Gastrocnemius medialis (tissue), 4 donors: ENCODE data around the gene GNG14. TPM values are rescaled to one million over a fixed set of nuclear protein-coding genes. Genes with fewer than 3 reads are reported as not detected.

Source experiments
- ATAC-seq, 2 donors: fragments of 150-250 bp; one replicate each; pipeline ENCODE4 v1.9.1; 2016
- DNase-seq, 2 donors: peaks; one replicate each; pipeline ENCODE4 v3.0.0-alpha.2; 2019
- H3K27ac ChIP-seq, 4 donors: fragments of 200-600 bp; sonication (generic); 1 replicate in 1 of 4; 2 replicates in 3 of 4; pipeline ENCODE4 v1.5.1; 2016 to 2018; ENCODE audit warnings: mild to moderate bottlenecking in 2 of 4, moderate library complexity in 1 of 4
- H3K27me3 ChIP-seq, 3 donors: fragments of 200-600 bp; sonication (generic) in 2 of 3; 1 replicate in 1 of 3; 2 replicates in 2 of 3; pipeline versions ENCODE4 v1.5.1 to v1.6.0; 2016 to 2019; ENCODE audit warnings: mild to moderate bottlenecking in 1 of 3, moderate library complexity in 1 of 3
- H3K36me3 ChIP-seq, 2 donors: fragments of 200-600 bp; sonication (generic) in 1 of 2; one replicate each; pipeline ENCODE4 v1.5.1; 2017 to 2018
- H3K4me1 ChIP-seq, 2 donors: fragments of 200-600 bp; sonication (generic) in 1 of 2; one replicate each; pipeline ENCODE4 v1.5.1; 2016 to 2017; ENCODE audit warnings: mild to moderate bottlenecking in 2 of 2
- H3K4me3 ChIP-seq, 4 donors: fragments of 200-600 bp; sonication (generic) in 3 of 4; 1 replicate in 1 of 4; 2 replicates in 3 of 4; pipeline ENCODE4 v1.5.1; 2016 to 2019; ENCODE audit warnings: mild to moderate bottlenecking in 2 of 4
- H3K9me3 ChIP-seq, 3 donors: fragments of 200-600 bp; sonication (generic) in 2 of 3; 1 replicate in 1 of 3; 2 replicates in 2 of 3; pipeline ENCODE4 v1.5.1; 2016 to 2019
- CTCF ChIP-seq, 5 experiments: fragments of 450-650 bp in 3 of 5; fragments of 200-600 bp in 2 of 5; sonication (generic) in 2 of 5; IDR thresholded peaks in 4 of 5; conservative IDR thresholded peaks in 1 of 5; 1 replicate in 4 of 5; 2 replicates in 1 of 5; pipeline ENCODE4 v1.5.1; 2016 to 2019; ENCODE audit warnings: antibody characterized with exemption in 5 of 5, mild to moderate bottlenecking in 3 of 5, moderate library complexity in 3 of 5
- POLR2A ChIP-seq, 2 donors: fragments of 450-650 bp; IDR thresholded peaks; one replicate each; pipeline ENCODE4 v1.6.1; 2017; ENCODE audit warnings: antibody characterized with exemption in 2 of 2, mild to moderate bottlenecking in 2 of 2, moderate library complexity in 2 of 2
- in situ Hi-C, 4 donors: fragments of 200-750 bp; cut with MboI; loops; one replicate each; pipeline versions ENCODE4 v1.15.0 to v1.8.0; 2017; ENCODE audit warnings: low sequenced_read_pairs in 4 of 4
- intact Hi-C: fragments of 100-400 bp; cut with DNase I; formaldehyde crosslinking; loops from one replicate; pipeline ENCODE4 v1.15.1; 2023; ENCODE audit warnings: low total_unique reads
- total RNA-seq, 4 donors: library from RNA; depleted of rRNA; stranded (reverse); fragments of >200 nt; gene quantifications; one replicate each; pipeline versions ENCODE4 v1.1.0 to v1.2.3, GENCODE V29; 2016

The GNG14 gene
- total RNA-seq, result not detected

- H3K36me3 ChIP-seq, result no peaks in the 10 kb centered on the region
- ATAC-seq (no peak), DNase-seq (no peak)
- H3K27ac ChIP-seq, result no peak within 1 kb of the TSS
- no peak within 1 kb of the TSS for H3K4me3 ChIP-seq
- TF ChIP-seq CTCF (IDR thresholded peaks at IDR 0.05 in 4 of 5, conservative IDR thresholded peaks at IDR 0.05 in 1 of 5), result no peak
- no peak for TF ChIP-seq POLR2A (IDR thresholded peaks at IDR 0.05)
- intact Hi-C loops, result no loop called here
- H3K27me3 ChIP-seq, result no peaks in the 10 kb centered on the region
- no peaks in the 10 kb centered on the region for H3K9me3 ChIP-seq
- no peaks in the 10 kb centered on the region for H3K4me1 ChIP-seq
- in situ Hi-C loops, result no loop called here
Measured at GRCh38 chr19:12687496-12688196, at the start of gene GNG14. Gene GNG14 (plus strand): TSS chr19:12687998. CDS start chr19:12688049, 51 bp downstream.

- no peak overlapping the region for H3K4me3 ChIP-seq
- in situ Hi-C loops, result no loop called here
- H3K9me3 ChIP-seq, result no peaks in the 10 kb centered on the region
- no peak for ATAC-seq
- no peaks in the 10 kb centered on the region for H3K27me3 ChIP-seq
- no peaks in the 10 kb centered on the region for H3K36me3 ChIP-seq
- H3K4me1 ChIP-seq, result peaks cover 2 to 5% of the 10 kb centered on the region in 2 donors
- no peak for TF ChIP-seq CTCF (IDR thresholded peaks at IDR 0.05 in 4 of 5, conservative IDR thresholded peaks at IDR 0.05 in 1 of 5)
- no peak for TF ChIP-seq POLR2A (IDR thresholded peaks at IDR 0.05)
- intact Hi-C loops, result no loop called here
- no peak for DNase-seq
- H3K27ac ChIP-seq, result no peak overlapping the region
Measured at GRCh38 chr19:12638611-12639182, 49.1 kb upstream of the GNG14 start.

GRCh38 chr19:12639901-12640613, 47.7 kb upstream of the GNG14 start:
- intact Hi-C loops (no loop called here), in situ Hi-C loops (no loop called here)
- Histone ChIP-seq H3K27me3 (no peaks in the 10 kb centered on the region), H3K4me1 (peaks cover 2 to 5% of the 10 kb centered on the region in 2 donors), H3K4me3 (peak overlapping the region; percentile 14 to 32 (median 26)), H3K27ac (no peak overlapping the region), H3K36me3 (no peaks in the 10 kb centered on the region), H3K9me3 (no peaks in the 10 kb centered on the region)
- TF ChIP-seq CTCF (IDR thresholded peaks at IDR 0.05 in 4 of 5, conservative IDR thresholded peaks at IDR 0.05 in 1 of 5) (peak; percentile 27 to 74 (median 46)), POLR2A (IDR thresholded peaks at IDR 0.05) (no peak)
- DNase-seq, result peak; percentile 32 to 63
- peak in 1 of 2 donors; percentile 76 for ATAC-seq

- TF ChIP-seq CTCF (IDR thresholded peaks at IDR 0.05 in 4 of 5, conservative IDR thresholded peaks at IDR 0.05 in 1 of 5) (no peak), POLR2A (IDR thresholded peaks at IDR 0.05) (no peak)
- intact Hi-C loops, result no loop called here
Measured at GRCh38 chr19:12641456-12641855, 46.3 kb upstream of the GNG14 start.

More at GRCh38 chr19:12641456-12641855, 46.3 kb upstream of the GNG14 start:
- no peaks in the 10 kb centered on the region for H3K36me3 ChIP-seq
- H3K4me3 ChIP-seq, result no peak overlapping the region
- peaks cover 2 to 5% of the 10 kb centered on the region in 2 donors for H3K4me1 ChIP-seq
- in situ Hi-C loops, result no loop called here
- DNase-seq, result no peak
- H3K27me3 ChIP-seq, result no peaks in the 10 kb centered on the region
- no peak overlapping the region for H3K27ac ChIP-seq
- no peaks in the 10 kb centered on the region for H3K9me3 ChIP-seq
- no peak for ATAC-seq
